Endothelial cell of umbilical vein (primary cell): Measurements from ENCODE around the gene NFXL1.

Experiments
- EZH2 ChIP-seq: IDR thresholded peaks from 2 replicates; pipeline ENCODE4 v1.6.1; 2012; ENCODE audit warnings: borderline replicate concordance, low read depth, mild to moderate bottlenecking, moderate library complexity, low read length, inconsistent platforms; ENCODE audit not compliant: severe bottlenecking
- FOS ChIP-seq: IDR thresholded peaks from 2 replicates; pipeline ENCODE4 v1.6.1; 2011; ENCODE audit warnings: mild to moderate bottlenecking, low read length, moderate library complexity, borderline replicate concordance; ENCODE audit not compliant: insufficient read depth
- GATA2 ChIP-seq: IDR thresholded peaks from 2 replicates; pipeline ENCODE4 v1.7.0; 2011; ENCODE audit warnings: low read depth, mild to moderate bottlenecking, moderate library complexity, mixed read lengths, low read length; ENCODE audit not compliant: insufficient read length, insufficient read depth
- MYC ChIP-seq: IDR thresholded peaks from one replicate; pipeline ENCODE4 v1.6.1; 2011; ENCODE audit warnings: mild to moderate bottlenecking, low read depth, low read length
- POLR2A ChIP-seq: IDR thresholded peaks from 2 replicates; pipeline ENCODE4 v1.6.1; 2012; ENCODE audit warnings: low read depth, mild to moderate bottlenecking, control low read depth, low read length
- TF ChIP-seq, protein P1 (sequence below), 2 donors: IDR thresholded peaks; 1 replicate in 1 of 2; 2 replicates in 1 of 2; pipeline ENCODE4 v1.5.1; 2011; ENCODE audit warnings: low read length in 2 of 2, mild to moderate bottlenecking in 2 of 2, moderate library complexity in 2 of 2, control low read depth in 1 of 2, inconsistent platforms in 1 of 2, low read depth in 1 of 2; ENCODE audit not compliant: insufficient read depth in 1 of 2; ENCODE audit errors: extremely low read depth in 1 of 2

DNA sequence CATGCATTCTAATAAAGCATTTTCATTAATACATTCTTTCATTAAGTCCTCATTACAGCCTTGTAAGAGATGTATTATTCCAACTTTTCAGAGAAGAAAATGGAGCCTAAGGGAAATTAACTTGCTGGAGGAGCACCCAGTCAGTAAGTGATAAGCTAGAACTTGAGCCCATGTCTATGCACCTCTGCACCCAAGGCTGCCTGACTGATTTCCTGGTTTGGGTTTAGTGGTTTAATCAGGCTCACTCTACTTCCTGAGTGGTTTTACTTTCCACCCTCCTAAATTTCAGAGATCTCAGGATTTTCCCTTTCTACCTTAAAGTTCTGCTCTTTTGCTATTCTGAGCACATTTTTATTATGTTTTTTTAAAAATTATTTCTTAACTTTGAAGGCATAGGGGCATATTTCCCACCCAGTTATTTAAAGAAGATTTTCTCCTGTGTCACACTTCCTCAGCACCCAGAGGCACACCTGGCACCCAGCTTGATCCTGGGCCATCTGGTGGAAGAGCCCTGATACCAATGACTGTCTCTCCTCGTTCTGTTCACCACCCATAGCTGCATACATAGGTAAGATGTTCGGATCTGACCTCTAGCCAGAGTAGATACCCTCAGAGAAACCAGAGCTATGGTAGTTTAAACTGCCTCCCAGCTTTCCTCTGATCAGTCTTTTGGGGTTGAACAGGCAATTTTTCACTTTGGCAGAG is 86.9 kb downstream of the NFXL1 start:
- no peak for TF ChIP-seq EZH2
- TF ChIP-seq, protein P1, sequence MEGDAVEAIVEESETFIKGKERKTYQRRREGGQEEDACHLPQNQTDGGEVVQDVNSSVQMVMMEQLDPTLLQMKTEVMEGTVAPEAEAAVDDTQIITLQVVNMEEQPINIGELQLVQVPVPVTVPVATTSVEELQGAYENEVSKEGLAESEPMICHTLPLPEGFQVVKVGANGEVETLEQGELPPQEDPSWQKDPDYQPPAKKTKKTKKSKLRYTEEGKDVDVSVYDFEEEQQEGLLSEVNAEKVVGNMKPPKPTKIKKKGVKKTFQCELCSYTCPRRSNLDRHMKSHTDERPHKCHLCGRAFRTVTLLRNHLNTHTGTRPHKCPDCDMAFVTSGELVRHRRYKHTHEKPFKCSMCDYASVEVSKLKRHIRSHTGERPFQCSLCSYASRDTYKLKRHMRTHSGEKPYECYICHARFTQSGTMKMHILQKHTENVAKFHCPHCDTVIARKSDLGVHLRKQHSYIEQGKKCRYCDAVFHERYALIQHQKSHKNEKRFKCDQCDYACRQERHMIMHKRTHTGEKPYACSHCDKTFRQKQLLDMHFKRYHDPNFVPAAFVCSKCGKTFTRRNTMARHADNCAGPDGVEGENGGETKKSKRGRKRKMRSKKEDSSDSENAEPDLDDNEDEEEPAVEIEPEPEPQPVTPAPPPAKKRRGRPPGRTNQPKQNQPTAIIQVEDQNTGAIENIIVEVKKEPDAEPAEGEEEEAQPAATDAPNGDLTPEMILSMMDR (IDR thresholded peaks at IDR 0.05; ENCODE audit: extremely low read depth in 1 of 2, insufficient read depth in 1 of 2, low read depth in 1 of 2, low read length in 2 of 2): no peak
- no peak for TF ChIP-seq POLR2A
- TF ChIP-seq GATA2: no peak
- TF ChIP-seq MYC: no peak
- TF ChIP-seq FOS: no peak
